T-helper 1 cell (primary cell): ENCODE measurements around the gene GDPGP1.
A peak's percentile ranks its signal among the peaks of the same experiment; 100 is the strongest.
"Not testable (repeated sequence)": the region's sequence is repeated elsewhere in the genome, so short reads cannot be mapped to it uniquely, and the experiment has no call there.

Experiments used
- DNase-seq, 5 donors: peaks; one replicate each; pipeline ENCODE4 v3.0.0-alpha.2; 2012 to 2020
- total RNA-seq, 4 donors: gene quantifications; one replicate each; lab custom pipeline; 2026; lab: John Stamatoyannopoulos, UW

GDPGP1 gene
- total RNA-seq: 2.6 to 5.6 (median 4.0) reads per million in 4 donors

GRCh38 chr15:90234096-90234988 lies at the start of gene GDPGP1:
GDPGP1 (plus strand) TSS chr15:90234209; CDS start chr15:90240909, 6,700 bp downstream.
- peak in 1 of 5 donors; percentile 98 for DNase-seq

- DNase-seq: peak; percentile 27 to 57 (median 44)
Observed at GRCh38 chr15:90184786-90185704, 49.0 kb upstream of the GDPGP1 start.

GRCh38 chr15:90187257-90187868 lies 46.6 kb upstream of the GDPGP1 start:
- no peak for DNase-seq

- DNase-seq: not testable (repeated sequence)
Observed at GRCh38 chr15:90188065-90188464, 45.9 kb upstream of the GDPGP1 start.

GRCh38 chr15:90188914-90189748 lies 44.9 kb upstream of the GDPGP1 start:
- no peak for DNase-seq

GRCh38 chr15:90189781-90190467 lies 44.1 kb upstream of the GDPGP1 start:
- no peak for DNase-seq

- DNase-seq: no peak
Observed at GRCh38 chr15:90190606-90191343, 43.2 kb upstream of the GDPGP1 start.

- no peak for DNase-seq
Observed at GRCh38 chr15:90191344-90191687, 42.7 kb upstream of the GDPGP1 start.

GRCh38 chr15:90191794-90192509 lies 42.1 kb upstream of the GDPGP1 start:
- DNase-seq: peak in 2 of 5 donors; percentile 11 to 54

- no peak for DNase-seq
Observed at GRCh38 chr15:90192961-90193786, 40.8 kb upstream of the GDPGP1 start.

- DNase-seq: no peak
Observed at GRCh38 chr15:90194655-90195054, 39.4 kb upstream of the GDPGP1 start.

GRCh38 chr15:90200534-90201129 lies 33.4 kb upstream of the GDPGP1 start:
- no peak for DNase-seq

GRCh38 chr15:90201130-90201943 lies 32.7 kb upstream of the GDPGP1 start, which contains the start of gene SEMA4B:
SEMA4B (plus strand) TSS chr15:90201330; CDS start chr15:90201579, 249 bp downstream.
- DNase-seq: peak; percentile 54 to 74 (median 64)

GRCh38 chr15:90201944-90202375 lies 32.0 kb upstream of the GDPGP1 start:
- no peak for DNase-seq

- no peak for DNase-seq
Observed at GRCh38 chr15:90202929-90203328, 31.1 kb upstream of the GDPGP1 start.

- no peak for DNase-seq
Observed at GRCh38 chr15:90203473-90203872, 30.5 kb upstream of the GDPGP1 start.

- DNase-seq: no peak
Observed at GRCh38 chr15:90203922-90204321, 30.1 kb upstream of the GDPGP1 start.
